Testis (tissue), 3 donors: ENCODE measurements around the gene LTB4R. TPM values are rescaled to one million over a fixed set of nuclear protein-coding genes. Genes with fewer than 3 reads are reported as not detected.

Source experiments
- DNase-seq: peaks from one replicate; pipeline ENCODE4 v3.0.0-alpha.2; 2019
- H3K27ac ChIP-seq, 2 donors: fragments of 200-600 bp; sonication (generic); one replicate each; pipeline ENCODE4 v1.5.1; 2019
- H3K27me3 ChIP-seq: fragments of 200-600 bp; sonication (generic); one replicate; pipeline ENCODE4 v1.5.1; 2019
- H3K36me3 ChIP-seq: fragments of 200-600 bp; sonication (generic); one replicate; pipeline ENCODE4 v1.5.1; 2017; ENCODE audit warnings: low read depth; ENCODE audit errors: missing control alignments
- H3K4me1 ChIP-seq: fragments of 200-600 bp; sonication (generic); one replicate; pipeline ENCODE4 v1.5.1; 2019
- H3K4me3 ChIP-seq, 2 donors: fragments of 200-600 bp; sonication (generic); one replicate each; pipeline ENCODE4 v1.5.1; 2017 to 2019
- H3K9me3 ChIP-seq: fragments of 200-600 bp; sonication (generic); one replicate; pipeline ENCODE4 v1.5.1; 2017
- POLR2A ChIP-seq: fragments of 450-650 bp; IDR thresholded peaks from one replicate; pipeline ENCODE4 v1.6.1; 2017; ENCODE audit warnings: antibody characterized with exemption, mild to moderate bottlenecking, moderate library complexity
- WGBS, 2 donors: methylation state at CpG; one replicate each; pipeline ENCODE4 v1.1.5; 2018; 5-methylcytosine and 5-hydroxymethylcytosine counted together
- intact Hi-C: fragments of 100-400 bp; cut with DNase I; formaldehyde crosslinking; loops from one replicate; pipeline ENCODE4 v1.15.1; 2023; ENCODE audit warnings: low total_unique reads
- polyA plus RNA-seq: library from polyadenylated mRNA; stranded (reverse); fragments of 350-450 nt; fragmentation: Illumina TruSeq; extraction: RNeasy Lipid Tissue Mini Kit (QIAGEN cat#74804); gene quantifications from one replicate; pipeline ENCODE4 v1.2.3, GENCODE V29; 2014; ENCODE audit warnings: low read depth, low replicate concordance; ENCODE audit not compliant: insufficient read depth
- total RNA-seq, 2 donors: library from RNA; depleted of rRNA; stranded (reverse); fragments of >200 nt; gene quantifications; one replicate each; pipeline ENCODE4 v1.2.3, GENCODE V29; 2016
- TF ChIP-seq, protein P1 (sequence below), 3 experiments: fragments of 450-650 bp in 2 of 3; fragments of 200-600 bp in 1 of 3; sonication (generic) in 1 of 3; IDR thresholded peaks; one replicate each; pipeline ENCODE4 v1.5.1; 2016 to 2019; ENCODE audit warnings: antibody characterized with exemption in 3 of 3, mild to moderate bottlenecking in 2 of 3, moderate library complexity in 1 of 3

The LTB4R gene
- total and polyA plus RNA-seq, 3 donors from 2014 or later = 5.5 to 10.9 (median 10.3) TPM

DNA sequence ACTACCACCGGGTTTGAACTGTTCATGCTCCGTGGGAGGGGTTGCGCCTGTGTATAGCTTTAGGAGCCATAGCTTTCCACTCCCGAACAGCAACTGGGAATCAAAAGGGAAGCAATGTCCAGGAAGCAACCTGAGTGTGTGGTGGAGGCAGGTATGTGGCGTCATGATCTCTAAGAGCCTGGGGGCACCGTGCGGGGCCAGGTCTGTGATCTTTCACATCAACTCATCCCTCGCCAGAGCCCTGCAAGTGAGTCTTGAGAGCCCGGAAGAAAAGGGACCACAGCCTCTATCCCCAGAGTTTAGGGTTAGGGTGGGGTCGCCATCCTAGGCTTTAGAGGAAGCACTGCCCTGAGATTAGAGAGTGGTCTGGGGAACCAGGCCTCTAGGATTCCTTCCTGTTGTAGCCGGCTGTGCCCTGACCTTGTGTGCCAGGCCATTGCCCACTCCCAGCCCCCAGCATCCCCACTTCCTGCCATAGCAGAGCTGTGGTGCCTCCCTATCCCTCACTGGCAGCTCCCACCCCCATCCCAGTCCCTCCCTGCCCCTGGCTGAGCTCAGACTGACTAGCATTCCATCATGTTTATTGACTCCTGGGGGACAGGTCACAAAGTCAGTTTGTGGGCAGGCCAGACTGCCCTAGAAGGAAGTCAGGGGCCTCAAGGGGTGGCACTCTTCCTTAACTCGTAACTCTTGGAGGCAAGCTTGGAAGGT, 24.3 kb downstream of the LTB4R start:
- H3K36me3 ChIP-seq = no peaks in the 10 kb centered on the region
- DNase-seq = no peak
- WGBS, 2 donors = 74% methylated on average over 11 to 12 of the region's 12 CpGs
- no peaks in the 10 kb centered on the region for H3K9me3 ChIP-seq
- H3K4me1 ChIP-seq = peaks cover 21% of the 10 kb centered on the region
- no peak overlapping the region for H3K27ac ChIP-seq
- intact Hi-C loops = no loop called here
- TF ChIP-seq POLR2A = no peak
- TF ChIP-seq, protein P1, sequence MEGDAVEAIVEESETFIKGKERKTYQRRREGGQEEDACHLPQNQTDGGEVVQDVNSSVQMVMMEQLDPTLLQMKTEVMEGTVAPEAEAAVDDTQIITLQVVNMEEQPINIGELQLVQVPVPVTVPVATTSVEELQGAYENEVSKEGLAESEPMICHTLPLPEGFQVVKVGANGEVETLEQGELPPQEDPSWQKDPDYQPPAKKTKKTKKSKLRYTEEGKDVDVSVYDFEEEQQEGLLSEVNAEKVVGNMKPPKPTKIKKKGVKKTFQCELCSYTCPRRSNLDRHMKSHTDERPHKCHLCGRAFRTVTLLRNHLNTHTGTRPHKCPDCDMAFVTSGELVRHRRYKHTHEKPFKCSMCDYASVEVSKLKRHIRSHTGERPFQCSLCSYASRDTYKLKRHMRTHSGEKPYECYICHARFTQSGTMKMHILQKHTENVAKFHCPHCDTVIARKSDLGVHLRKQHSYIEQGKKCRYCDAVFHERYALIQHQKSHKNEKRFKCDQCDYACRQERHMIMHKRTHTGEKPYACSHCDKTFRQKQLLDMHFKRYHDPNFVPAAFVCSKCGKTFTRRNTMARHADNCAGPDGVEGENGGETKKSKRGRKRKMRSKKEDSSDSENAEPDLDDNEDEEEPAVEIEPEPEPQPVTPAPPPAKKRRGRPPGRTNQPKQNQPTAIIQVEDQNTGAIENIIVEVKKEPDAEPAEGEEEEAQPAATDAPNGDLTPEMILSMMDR (IDR thresholded peaks at IDR 0.05) = no peak
- H3K4me3 ChIP-seq = no peak overlapping the region
- no peaks in the 10 kb centered on the region for H3K27me3 ChIP-seq

- no peaks in the 10 kb centered on the region for H3K9me3 ChIP-seq
- no peaks in the 10 kb centered on the region for H3K36me3 ChIP-seq
- peaks cover 20% of the 10 kb centered on the region for H3K4me1 ChIP-seq
- H3K4me3 ChIP-seq = no peak overlapping the region
- H3K27me3 ChIP-seq = no peaks in the 10 kb centered on the region
- H3K27ac ChIP-seq = no peak overlapping the region
- intact Hi-C loops = no loop called here
- no peak for TF ChIP-seq POLR2A
- TF ChIP-seq, protein P1 (IDR thresholded peaks at IDR 0.05) = no peak
- 85 to 96% methylated on average over 7 of the region's 7 CpGs for WGBS, 2 donors
- DNase-seq = no peak
These were observed 26.0 kb downstream of the LTB4R start for GRCh38 chr14:24337144-24337823.

GRCh38 chr14:24337824-24338175, 26.5 kb downstream of the LTB4R start:
- intact Hi-C loops = no loop called here
- no peaks in the 10 kb centered on the region for H3K27me3 ChIP-seq
- no peak overlapping the region for H3K27ac ChIP-seq
- no peak for DNase-seq
- H3K4me1 ChIP-seq = peaks cover 15% of the 10 kb centered on the region
- H3K36me3 ChIP-seq = no peaks in the 10 kb centered on the region
- no peaks in the 10 kb centered on the region for H3K9me3 ChIP-seq
- H3K4me3 ChIP-seq = no peak overlapping the region
- TF ChIP-seq, protein P1 (IDR thresholded peaks at IDR 0.05) = no peak
- no peak for TF ChIP-seq POLR2A
- WGBS, 2 donors = 93 to 96% methylated on average over 8 of the region's 8 CpGs

DNA sequence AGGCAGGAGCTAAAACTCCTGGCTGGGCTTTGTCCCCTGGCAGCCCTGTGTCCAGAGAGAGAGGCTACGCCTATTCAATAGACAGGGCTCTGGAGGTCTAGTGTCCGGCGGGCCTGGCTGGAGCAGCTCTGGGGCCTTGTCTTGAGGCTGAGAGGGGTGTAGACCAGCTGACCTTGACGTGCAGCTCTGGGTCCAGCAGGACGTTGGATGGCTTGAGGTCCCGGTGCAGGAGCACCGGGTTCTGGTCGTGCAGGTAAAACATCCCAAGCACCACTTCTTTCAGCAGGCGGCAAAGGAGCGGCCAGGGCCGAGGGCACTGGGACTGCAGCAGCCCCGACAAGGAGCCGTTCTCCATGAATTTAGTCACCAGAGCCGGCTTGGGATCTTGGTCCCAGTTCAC, 27.5 kb downstream of the LTB4R start:
- Histone ChIP-seq H3K27ac (no peak overlapping the region), H3K27me3 (no peaks in the 10 kb centered on the region), H3K4me1 (peaks cover 14% of the 10 kb centered on the region), H3K36me3 (no peaks in the 10 kb centered on the region), H3K4me3 (peak overlapping the region in 1 of 2 donors; percentile 51), H3K9me3 (no peaks in the 10 kb centered on the region)
- 57 to 70% methylated on average over 11 to 14 of the region's 14 CpGs for WGBS, 2 donors
- TF ChIP-seq, protein P1 (IDR thresholded peaks at IDR 0.05) = no peak
- no peak for TF ChIP-seq POLR2A
- no peak for DNase-seq
- intact Hi-C loops = no loop called here
